SU-DHL-6 (cell line): ENCODE measurements around the gene FUT6.

Source experiments
- CTCF ChIP-seq: fragments of 200-600 bp; sonication (generic); IDR thresholded peaks from one replicate; pipeline ENCODE4 v1.5.1; 2017; ENCODE audit warnings: antibody characterized with exemption, mild to moderate bottlenecking, low read length, moderate library complexity; ENCODE audit not compliant: insufficient read depth, poor library complexity, severe bottlenecking
- EZH2phosphoT487 ChIP-seq: fragments of 200-600 bp; sonication (generic), shearing (Covaris generic); conservative IDR thresholded peaks from 2 replicates; pipeline ENCODE4 v1.6.1; 2018; ENCODE audit warnings: mild to moderate bottlenecking, antibody characterized with exemption, low read length, moderate library complexity, mixed read lengths

GRCh38 chr19:5799247-5800241 lies 40.0 kb downstream of the FUT6 start:
- TF ChIP-seq CTCF (no peak), EZH2phosphoT487 (no peak)
